Activated naive CD4-positive, alpha-beta T cell (primary cell): ENCODE results near the gene SLC23A3.
A peak's percentile ranks its signal among the peaks of the same experiment; 100 is the strongest.

Experiments used
- DNase-seq, 4 experiments: peaks; one replicate each; lab custom pipeline; 2025; lab: John Stamatoyannopoulos, UW

The SLC23A3 gene

GRCh38 chr2:219169930-219170654 is at the start of gene SLC23A3:
Gene SLC23A3 (minus strand): TSS chr2:219170029. CDS start chr2:219169984, 45 bp downstream.
- no peak for DNase-seq

GRCh38 chr2:219218732-219219701 is 49.2 kb upstream of the SLC23A3 start, which contains the start of gene ABCB6:
Gene ABCB6 (minus strand): TSS chr2:219218958. CDS start chr2:219218673, 285 bp downstream.
- DNase-seq: peak; percentile 63 to 82 (median 70)

- no peak for DNase-seq
Observed at GRCh38 chr2:219218217-219218731, 48.4 kb upstream of the SLC23A3 start.

GRCh38 chr2:219216535-219216915 is 46.7 kb upstream of the SLC23A3 start:
- no peak for DNase-seq

GRCh38 chr2:219215871-219216534 is 46.2 kb upstream of the SLC23A3 start:
- no peak for DNase-seq

- no peak for DNase-seq
Observed at GRCh38 chr2:219214786-219215185, 45.0 kb upstream of the SLC23A3 start.

GRCh38 chr2:219214141-219214540 is 44.3 kb upstream of the SLC23A3 start:
- DNase-seq: no peak

GRCh38 chr2:219213486-219214071 is 43.8 kb upstream of the SLC23A3 start:
- no peak for DNase-seq

GRCh38 chr2:219213026-219213415 is 43.2 kb upstream of the SLC23A3 start:
- DNase-seq: no peak

- no peak for DNase-seq
Observed at GRCh38 chr2:219210886-219211362, 41.1 kb upstream of the SLC23A3 start.

- DNase-seq: no peak
Observed at GRCh38 chr2:219210196-219210885, 40.5 kb upstream of the SLC23A3 start.

GRCh38 chr2:219209236-219210195 is 39.7 kb upstream of the SLC23A3 start:
- DNase-seq: no peak

GRCh38 chr2:219207884-219208740 is 38.3 kb upstream of the SLC23A3 start:
- no peak for DNase-seq

GRCh38 chr2:219207134-219207883 is 37.5 kb upstream of the SLC23A3 start:
- no peak for DNase-seq

GRCh38 chr2:219206328-219207133 is 36.7 kb upstream of the SLC23A3 start, which contains the start of gene ZFAND2B:
Gene ZFAND2B (plus strand): TSS chr2:219206782. CDS start chr2:219206988, 206 bp downstream.
- peak; percentile 84 to 95 (median 88) for DNase-seq

- DNase-seq: no peak
Observed at GRCh38 chr2:219205981-219206327, 36.1 kb upstream of the SLC23A3 start.

- DNase-seq: no peak
Observed at GRCh38 chr2:219205165-219205538, 35.3 kb upstream of the SLC23A3 start.
